Measurements from ENCODE around the gene CDHR5. TPM values are rescaled to one million over a fixed set of nuclear protein-coding genes. Genes with fewer than 3 reads are reported as not detected.

Gene CDHR5
- total and polyA plus RNA-seq, 2 of the 4 experiments (the other 2 are of a cell fraction): not detected

DNA sequence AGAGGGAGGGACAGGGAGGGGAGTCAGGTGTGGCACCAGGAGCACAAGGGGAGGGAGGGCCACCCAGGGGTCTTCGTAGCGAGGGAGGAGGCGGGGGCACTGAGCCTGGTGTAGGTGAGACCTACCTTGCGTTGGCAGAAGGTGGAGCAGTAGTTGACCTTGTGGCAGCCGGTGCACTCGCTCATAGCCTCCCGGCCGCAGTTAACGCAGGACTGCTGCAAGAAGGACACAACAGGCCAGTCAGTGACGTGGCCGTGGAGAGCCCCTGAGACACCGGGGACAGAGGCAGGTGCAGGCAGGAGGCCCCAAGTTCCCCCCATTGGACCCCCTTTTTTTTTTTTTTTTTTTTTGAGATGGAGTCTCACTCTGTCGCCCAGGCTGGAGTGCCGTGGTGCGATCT is 29.1 kb upstream of the CDHR5 start:
- H4K91ac ChIP-seq (ENCODE audit: insufficient read depth, low read depth, low read length): no peak overlapping the region
- H3K4ac ChIP-seq (ENCODE audit: low read depth, low read length): no peak overlapping the region
- no peak overlapping the region for H3K14ac ChIP-seq (replicated peaks; ENCODE audit: low read depth, low read length)
- no peaks in the 10 kb centered on the region for H4K20me1 ChIP-seq (ENCODE audit: insufficient read depth, low read length)
- no TSS peak for BruUV-seq (replicated peaks)
- H2BK5ac ChIP-seq (ENCODE audit: low read depth, low read length, poor library complexity, severe bottlenecking): no peak overlapping the region
- H3K79me1 ChIP-seq (ENCODE audit: low read depth in 1 of 2, low read length in 2 of 2): no peaks in the 10 kb centered on the region; a peak in 1 of 4 replicates
- in situ Hi-C loops (cut with MboI; ENCODE audit: low sequenced_read_pairs): no loop called here
- ChIA-PET POLR2A (ENCODE audit: unreplicated experiment) (no interaction called here), CTCF (no interaction called here)
- ATAC-seq (ENCODE audit: low read depth): no peak
- no peak overlapping the region for H3K9ac ChIP-seq (ENCODE audit: low read depth, low read length)
- intact Hi-C loops (cut with micrococcal nuclease): no loop called here
- peaks cover 3% of the 10 kb centered on the region for H3K4me1 ChIP-seq (ENCODE audit: control insufficient read depth, insufficient read depth, low read length)
- no peak overlapping the region for H4K8ac ChIP-seq (ENCODE audit: low read depth in 2 of 2, low read length in 2 of 2)
- no peak overlapping the region for H3K23ac ChIP-seq (ENCODE audit: low read depth, low read length)
- no peak for DNase-seq
- dilution Hi-C loops (cut with HindIII; ENCODE audit: low sequenced_read_pairs, unreplicated experiment): no loop called here
- peaks cover 20% of the 10 kb centered on the region for H3K36me3 ChIP-seq (ENCODE audit: control insufficient read depth, insufficient read depth, low read length)
- H3K9me1 ChIP-seq (ENCODE audit: insufficient read depth, low read length): no peaks in the 10 kb centered on the region
- no peak for TF ChIP-seq POLR2A (IDR thresholded peaks at IDR 0.05; ENCODE audit: low read depth, low read length)
- no peak for TF ChIP-seq MXI1 (IDR thresholded peaks at IDR 0.05; ENCODE audit: borderline replicate concordance, low read depth, low read length)
- no peak for TF ChIP-seq MAZ (IDR thresholded peaks at IDR 0.05; ENCODE audit: borderline replicate concordance, low read depth, low read length)
- TF ChIP-seq MAFK (IDR thresholded peaks at IDR 0.05; ENCODE audit: low read depth, low read length): no peak
- TF ChIP-seq, protein P1, sequence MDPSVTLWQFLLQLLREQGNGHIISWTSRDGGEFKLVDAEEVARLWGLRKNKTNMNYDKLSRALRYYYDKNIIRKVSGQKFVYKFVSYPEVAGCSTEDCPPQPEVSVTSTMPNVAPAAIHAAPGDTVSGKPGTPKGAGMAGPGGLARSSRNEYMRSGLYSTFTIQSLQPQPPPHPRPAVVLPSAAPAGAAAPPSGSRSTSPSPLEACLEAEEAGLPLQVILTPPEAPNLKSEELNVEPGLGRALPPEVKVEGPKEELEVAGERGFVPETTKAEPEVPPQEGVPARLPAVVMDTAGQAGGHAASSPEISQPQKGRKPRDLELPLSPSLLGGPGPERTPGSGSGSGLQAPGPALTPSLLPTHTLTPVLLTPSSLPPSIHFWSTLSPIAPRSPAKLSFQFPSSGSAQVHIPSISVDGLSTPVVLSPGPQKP (IDR thresholded peaks at IDR 0.05; ENCODE audit: borderline replicate concordance, low read depth, low read length): no peak
- no peak for TF ChIP-seq BHLHE40 (IDR thresholded peaks at IDR 0.05; ENCODE audit: low read depth, low read length)
- no peak for TF ChIP-seq RCOR1 (IDR thresholded peaks at IDR 0.05; ENCODE audit: insufficient replicate concordance, low read length)
- TF ChIP-seq, protein P2, sequence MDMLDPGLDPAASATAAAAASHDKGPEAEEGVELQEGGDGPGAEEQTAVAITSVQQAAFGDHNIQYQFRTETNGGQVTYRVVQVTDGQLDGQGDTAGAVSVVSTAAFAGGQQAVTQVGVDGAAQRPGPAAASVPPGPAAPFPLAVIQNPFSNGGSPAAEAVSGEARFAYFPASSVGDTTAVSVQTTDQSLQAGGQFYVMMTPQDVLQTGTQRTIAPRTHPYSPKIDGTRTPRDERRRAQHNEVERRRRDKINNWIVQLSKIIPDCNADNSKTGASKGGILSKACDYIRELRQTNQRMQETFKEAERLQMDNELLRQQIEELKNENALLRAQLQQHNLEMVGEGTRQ (IDR thresholded peaks at IDR 0.05; ENCODE audit: low read depth, low read length): no peak
- no peak for TF ChIP-seq CHD1 (IDR thresholded peaks at IDR 0.05; ENCODE audit: low read depth, low read length)
- TF ChIP-seq SMC3 (IDR thresholded peaks at IDR 0.05; ENCODE audit: low read depth, low read length): no peak
- TF ChIP-seq, protein P3, sequence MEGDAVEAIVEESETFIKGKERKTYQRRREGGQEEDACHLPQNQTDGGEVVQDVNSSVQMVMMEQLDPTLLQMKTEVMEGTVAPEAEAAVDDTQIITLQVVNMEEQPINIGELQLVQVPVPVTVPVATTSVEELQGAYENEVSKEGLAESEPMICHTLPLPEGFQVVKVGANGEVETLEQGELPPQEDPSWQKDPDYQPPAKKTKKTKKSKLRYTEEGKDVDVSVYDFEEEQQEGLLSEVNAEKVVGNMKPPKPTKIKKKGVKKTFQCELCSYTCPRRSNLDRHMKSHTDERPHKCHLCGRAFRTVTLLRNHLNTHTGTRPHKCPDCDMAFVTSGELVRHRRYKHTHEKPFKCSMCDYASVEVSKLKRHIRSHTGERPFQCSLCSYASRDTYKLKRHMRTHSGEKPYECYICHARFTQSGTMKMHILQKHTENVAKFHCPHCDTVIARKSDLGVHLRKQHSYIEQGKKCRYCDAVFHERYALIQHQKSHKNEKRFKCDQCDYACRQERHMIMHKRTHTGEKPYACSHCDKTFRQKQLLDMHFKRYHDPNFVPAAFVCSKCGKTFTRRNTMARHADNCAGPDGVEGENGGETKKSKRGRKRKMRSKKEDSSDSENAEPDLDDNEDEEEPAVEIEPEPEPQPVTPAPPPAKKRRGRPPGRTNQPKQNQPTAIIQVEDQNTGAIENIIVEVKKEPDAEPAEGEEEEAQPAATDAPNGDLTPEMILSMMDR (conservative IDR thresholded peaks at IDR 0.05; ENCODE audit: low read depth, low read length): no peak
- TF ChIP-seq FOS (IDR thresholded peaks at IDR 0.05; ENCODE audit: low read depth, low read length): no peak
- TF ChIP-seq NFE2L2 (IDR thresholded peaks at IDR 0.05; ENCODE audit: low read depth, low read length): no peak
- TF ChIP-seq RAD21 (IDR thresholded peaks at IDR 0.05; ENCODE audit: low read length): no peak
- TF ChIP-seq RFX5 (IDR thresholded peaks at IDR 0.05; ENCODE audit: low read depth, low read length): no peak
- TF ChIP-seq CEBPB (IDR thresholded peaks at IDR 0.05; ENCODE audit: low read depth, low read length): no peak
- H2BK20ac ChIP-seq (ENCODE audit: low read depth, low read length): no peak overlapping the region
- H3K27ac ChIP-seq (ENCODE audit: insufficient read depth, low read length): no peak overlapping the region
- no peak overlapping the region for H2BK15ac ChIP-seq (ENCODE audit: low read depth, low read length)
- H3K4me3 ChIP-seq (ENCODE audit: insufficient read depth, low read depth, low read length): no peak overlapping the region
- no peaks in the 10 kb centered on the region for H3K9me3 ChIP-seq (ENCODE audit: control insufficient read depth, insufficient read depth, low read length)
- no peak overlapping the region for H2AFZ ChIP-seq (replicated peaks; ENCODE audit: low read length, poor library complexity)
- no peak overlapping the region for H3K4me2 ChIP-seq (ENCODE audit: low read depth, low read length)
- H3K18ac ChIP-seq (ENCODE audit: low read depth, low read length): no peak overlapping the region
- H4K5ac ChIP-seq (ENCODE audit: low read depth, low read length): no peak overlapping the region
- no peak overlapping the region for H2BK120ac ChIP-seq (ENCODE audit: low read depth, low read length)
- no peak overlapping the region for H3K56ac ChIP-seq (ENCODE audit: extremely low read depth, insufficient read depth, low read length)
- H2AK9ac ChIP-seq (replicated peaks; ENCODE audit: low read depth, low read length, poor library complexity): no peak overlapping the region
- 100% methylated on average over 3 of the region's 15 CpGs; no CpG with 5 or more reads in 1 of the 2 experiments for WGBS, 2 experiments (ENCODE audit: extremely low coverage in 2 of 2, insufficient read length in 1 of 2)
- no peak overlapping the region for H2AK5ac ChIP-seq (ENCODE audit: low read depth, low read length)
- no peaks in the 10 kb centered on the region for H3K27me3 ChIP-seq (ENCODE audit: control insufficient read depth, insufficient read depth, low read length)

Data from IMR-90 (cell line).